Lower leg skin (tissue), 3 donors: ENCODE results near the gene XAB2.

ENCODE experiments used
- CTCF ChIP-seq, 3 donors: fragments of 450-650 bp; IDR thresholded peaks; one replicate each; pipeline ENCODE4 v1.5.1; 2016; ENCODE audit warnings: antibody characterized with exemption in 3 of 3, mild to moderate bottlenecking in 3 of 3, moderate library complexity in 2 of 3
- POLR2A ChIP-seq, 2 donors: fragments of 450-650 bp; IDR thresholded peaks; one replicate each; pipeline ENCODE4 v1.6.1; 2016 to 2017; ENCODE audit warnings: antibody characterized with exemption in 2 of 2, mild to moderate bottlenecking in 1 of 2, moderate library complexity in 1 of 2

- TF ChIP-seq CTCF (IDR thresholded peaks at IDR 0.05) (no peak), POLR2A (IDR thresholded peaks at IDR 0.05) (no peak)
Observed at GRCh38 chr19:7665076-7665475, 35.7 kb upstream of the XAB2 start.
